ENCODE data around the gene TMTC4.

GRCh38 chr13:100589178-100589725 is 85.3 kb downstream of the TMTC4 start:
- TF ChIP-seq POLR2A (IDR thresholded peaks at IDR 0.05): no peak
- TF ChIP-seq POLR2AphosphoS5 (IDR thresholded peaks at IDR 0.05): no peak
